Measurements from ENCODE around the gene MZF1.

Gene MZF1

GRCh38 chr19:58575183-58576041, 2.3 kb upstream of the MZF1 start:
- no peaks in the 10 kb centered on the region for H3K27me3 Mint-ChIP-seq (ENCODE audit: low read depth)
- H3K36me3 Mint-ChIP-seq (ENCODE audit: low read depth), result peaks cover 6% of the 10 kb centered on the region
- no peaks in the 10 kb centered on the region for H3K9me3 Mint-ChIP-seq
- H3K4me1 Mint-ChIP-seq, result peaks cover 37% of the 10 kb centered on the region
- TF ChIP-seq CTCF (IDR thresholded peaks at IDR 0.05; ENCODE audit: unreplicated experiment in 3 of 3), result peak in 1 of 3 experiments; percentile 26
- H3K27ac Mint-ChIP-seq, result peak overlapping the region; percentile 98 to 99 (median 99)
- peak overlapping the region; percentile 92 to 95 (median 92) for H3K4me3 Mint-ChIP-seq

GRCh38 chr19:58573658-58574164, 576 bp upstream of the MZF1 start:
- Mint-ChIP-seq H3K27ac (peak overlapping the region; percentile 95 to 99 (median 98)), H3K36me3 (ENCODE audit: low read depth) (peaks cover 6% of the 10 kb centered on the region), H3K9me3 (no peaks in the 10 kb centered on the region), H3K4me1 (peaks cover 27% of the 10 kb centered on the region), H3K27me3 (ENCODE audit: low read depth) (no peaks in the 10 kb centered on the region), H3K4me3 (peak overlapping the region; percentile 91 to 95 (median 92))
- TF ChIP-seq CTCF (IDR thresholded peaks at IDR 0.05; ENCODE audit: unreplicated experiment in 3 of 3), result no peak

- no peak for TF ChIP-seq CTCF (IDR thresholded peaks at IDR 0.05; ENCODE audit: unreplicated experiment in 3 of 3)
- peaks cover 23% of the 10 kb centered on the region for H3K4me1 Mint-ChIP-seq
- peak overlapping the region; percentile 95 to 99 (median 98) for H3K27ac Mint-ChIP-seq
- peaks cover 6% of the 10 kb centered on the region for H3K36me3 Mint-ChIP-seq (ENCODE audit: low read depth)
- H3K4me3 Mint-ChIP-seq, result peak overlapping the region; percentile 91 to 95 (median 92)
- H3K9me3 Mint-ChIP-seq, result no peaks in the 10 kb centered on the region
- H3K27me3 Mint-ChIP-seq (ENCODE audit: low read depth), result no peaks in the 10 kb centered on the region
Measured at GRCh38 chr19:58572026-58572817, 913 bp downstream of the MZF1 start.

- H3K9me3 Mint-ChIP-seq, result no peaks in the 10 kb centered on the region
- peak overlapping the region; percentile 91 to 95 (median 92) for H3K4me3 Mint-ChIP-seq
- H3K27ac Mint-ChIP-seq, result peak overlapping the region; percentile 39 to 99 (median 95)
- H3K27me3 Mint-ChIP-seq (ENCODE audit: low read depth), result no peaks in the 10 kb centered on the region
- no peak for TF ChIP-seq CTCF (IDR thresholded peaks at IDR 0.05; ENCODE audit: unreplicated experiment in 3 of 3)
- H3K4me1 Mint-ChIP-seq, result peaks cover 23% of the 10 kb centered on the region
- peaks cover 6% of the 10 kb centered on the region for H3K36me3 Mint-ChIP-seq (ENCODE audit: low read depth)
Measured at GRCh38 chr19:58571575-58571947, 1.6 kb downstream of the MZF1 start.

GRCh38 chr19:58570770-58571574, 2.2 kb downstream of the MZF1 start:
- Mint-ChIP-seq H3K9me3 (no peaks in the 10 kb centered on the region), H3K4me3 (peak overlapping the region in 2 of 3 experiments; percentile 92 to 95), H3K27ac (no peak overlapping the region), H3K36me3 (ENCODE audit: low read depth) (peaks cover 6% of the 10 kb centered on the region), H3K4me1 (peaks cover 21% of the 10 kb centered on the region), H3K27me3 (ENCODE audit: low read depth) (no peaks in the 10 kb centered on the region)
- TF ChIP-seq CTCF (IDR thresholded peaks at IDR 0.05; ENCODE audit: unreplicated experiment in 3 of 3), result no peak

All from nephron (organoid).